ENCODE measurements around the gene FAM177B.
A peak's percentile ranks its signal among the peaks of the same experiment; 100 is the strongest.

The FAM177B gene

DNA sequence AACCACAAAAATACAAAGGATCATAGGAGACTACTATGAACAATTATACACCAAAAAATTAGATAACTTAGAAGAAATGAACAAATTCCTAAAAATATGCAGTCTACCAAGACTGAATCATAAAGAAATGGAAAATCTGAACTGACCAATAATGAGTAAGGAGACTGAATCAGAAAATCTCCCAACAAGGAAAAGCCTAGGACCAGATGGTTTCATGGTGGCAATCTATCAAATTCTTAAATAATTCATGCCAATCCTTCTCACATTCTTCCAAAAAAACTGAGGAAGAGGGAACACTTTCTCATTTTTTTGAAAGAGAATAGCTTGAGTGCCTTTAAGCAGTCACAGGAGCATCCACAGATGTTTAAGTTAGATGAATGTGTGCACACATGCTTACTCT, 46.0 kb downstream of the FAM177B start:
- intact Hi-C loops (cut with DNase I): no loop called here

DNA sequence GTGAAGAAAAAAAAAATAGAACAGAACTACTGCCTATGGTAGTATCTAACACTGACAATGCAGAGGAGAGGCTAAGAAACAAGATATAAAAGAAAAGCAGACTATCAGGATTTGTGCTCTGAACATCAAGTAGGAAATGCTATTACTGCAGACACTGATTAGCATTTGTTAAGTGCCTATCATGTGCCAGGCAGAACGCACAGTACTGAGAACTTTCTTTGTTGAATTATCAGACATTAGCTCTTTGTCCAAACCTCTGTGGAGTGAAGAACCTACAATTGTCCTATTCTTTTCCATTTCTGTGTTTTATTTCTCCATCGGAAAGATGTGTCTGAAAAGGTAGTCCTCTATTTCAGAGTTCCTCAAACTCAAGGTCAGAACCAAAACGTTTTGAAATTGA, 47.4 kb downstream of the FAM177B start:
- intact Hi-C loops (cut with DNase I): no loop called here
- no peak for DNase-seq

More for the DNA sequence above, 46.0 kb downstream of the FAM177B start:
- DNase-seq: no peak

DNA sequence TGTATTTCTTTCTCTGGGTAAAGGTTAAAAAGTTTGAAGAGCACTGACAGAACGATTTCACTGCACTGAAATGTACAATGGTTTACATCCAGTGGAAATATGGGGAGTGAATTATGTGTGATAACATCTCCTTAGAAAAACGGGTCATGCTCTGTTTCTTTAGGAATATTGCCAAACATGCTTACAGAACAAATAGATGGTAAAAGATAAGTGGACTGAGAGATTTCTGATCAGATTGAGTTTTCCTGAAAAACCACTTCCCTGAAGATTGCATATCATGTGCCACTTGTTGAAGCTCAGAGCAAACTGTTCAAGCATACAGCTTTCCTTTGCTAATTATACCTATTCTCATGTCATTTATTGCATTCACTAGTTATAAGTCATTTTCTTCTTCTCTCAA, 47.9 kb downstream of the FAM177B start:
- no peak for DNase-seq
- intact Hi-C loops (cut with DNase I): no loop called here

DNA sequence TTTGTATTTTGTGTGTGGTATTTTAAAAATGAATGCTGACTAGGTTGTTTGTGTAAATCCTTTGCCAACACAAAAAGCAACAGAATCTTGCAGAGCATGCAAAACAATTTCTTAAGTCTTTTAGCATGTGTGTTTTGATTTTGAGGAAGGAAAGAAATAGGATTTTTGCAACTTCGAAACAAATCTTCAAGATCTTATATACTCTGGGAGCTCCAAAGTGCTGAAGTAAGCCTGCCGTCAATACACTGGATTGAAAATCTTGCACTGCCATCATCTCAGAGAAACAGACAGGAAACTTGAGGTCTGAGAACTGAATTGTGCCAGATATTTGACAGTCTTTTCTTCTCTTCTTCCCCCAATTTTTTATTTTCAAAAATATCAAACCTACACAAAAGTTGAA, 48.5 kb downstream of the FAM177B start:
- intact Hi-C loops (cut with DNase I): no loop called here
- DNase-seq: no peak

DNA sequence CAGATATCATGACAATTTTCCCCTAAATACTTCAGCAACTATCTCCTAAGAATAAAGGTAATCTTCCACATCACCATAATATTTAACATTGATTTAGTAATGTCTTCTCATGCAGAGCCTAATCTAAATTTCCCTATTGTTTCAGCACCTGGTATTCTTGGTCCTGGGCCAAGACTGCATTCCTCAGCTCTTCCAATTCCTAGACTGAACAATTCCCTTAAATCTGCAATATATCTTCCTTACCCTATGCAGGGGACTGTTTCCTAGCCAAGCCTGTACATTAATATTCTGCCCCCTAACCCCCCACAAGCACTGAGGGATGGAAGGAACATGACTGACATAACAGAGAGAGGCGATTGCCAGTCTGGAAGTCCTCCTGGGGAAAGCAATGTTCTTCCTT, 49.1 kb downstream of the FAM177B start:
- intact Hi-C loops (cut with DNase I): no loop called here
- no peak for DNase-seq

DNA sequence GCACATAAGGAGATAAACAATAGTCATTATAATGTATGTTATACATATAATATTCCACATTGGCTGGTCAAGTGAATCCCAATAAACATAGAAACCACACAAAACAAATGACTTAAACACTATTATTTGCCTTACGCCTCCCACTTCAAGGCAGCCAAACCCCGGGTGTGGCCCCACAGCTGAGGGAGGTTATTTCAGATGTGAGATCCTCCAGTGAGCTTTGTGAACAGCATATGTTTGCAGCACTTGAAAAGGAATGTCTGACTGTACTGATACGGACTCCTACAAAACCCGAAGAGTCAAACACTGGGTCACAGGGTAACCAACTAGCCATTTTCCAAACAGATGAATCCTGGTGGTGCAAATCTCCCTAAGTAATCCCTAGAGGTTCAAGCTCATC, 50.7 kb downstream of the FAM177B start:
- DNase-seq: no peak
- intact Hi-C loops (cut with DNase I): no loop called here

DNA sequence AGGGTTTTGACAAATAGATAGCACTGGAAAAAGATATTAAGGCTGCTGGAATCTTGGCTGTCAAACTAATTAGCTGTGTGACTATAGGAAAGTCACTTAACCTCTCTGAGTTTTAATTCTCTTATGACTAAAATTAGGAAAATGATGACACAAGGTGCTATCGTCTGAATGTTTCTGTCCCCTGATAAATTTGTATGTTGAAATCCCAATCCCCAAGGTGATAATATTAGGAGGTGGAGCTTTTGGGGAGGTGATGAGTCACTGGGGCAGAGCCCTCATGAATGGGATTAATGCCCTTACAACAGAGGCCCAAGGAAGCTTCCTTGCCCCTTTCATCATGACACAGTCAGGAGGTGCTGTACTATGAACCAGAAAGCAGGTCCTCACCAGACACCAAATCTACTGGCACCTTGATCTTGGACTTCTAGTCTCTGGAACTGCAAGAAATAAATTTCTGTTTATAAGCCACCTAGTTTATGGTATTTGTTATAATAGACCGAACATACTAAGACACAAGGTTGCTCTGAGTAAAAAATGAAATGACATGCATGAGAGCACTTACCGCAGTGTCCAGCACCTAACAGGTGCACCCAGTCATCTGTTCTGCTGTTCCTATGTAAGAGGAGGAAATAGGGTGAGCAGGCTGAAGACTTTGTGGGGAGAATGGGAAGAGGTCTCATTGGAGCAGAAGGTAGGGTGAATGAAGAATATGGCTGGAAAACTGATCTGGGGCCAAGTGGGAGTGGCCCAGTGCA, 51.6 kb downstream of the FAM177B start:
- intact Hi-C loops (cut with DNase I): no loop called here
- no peak for DNase-seq

DNA sequence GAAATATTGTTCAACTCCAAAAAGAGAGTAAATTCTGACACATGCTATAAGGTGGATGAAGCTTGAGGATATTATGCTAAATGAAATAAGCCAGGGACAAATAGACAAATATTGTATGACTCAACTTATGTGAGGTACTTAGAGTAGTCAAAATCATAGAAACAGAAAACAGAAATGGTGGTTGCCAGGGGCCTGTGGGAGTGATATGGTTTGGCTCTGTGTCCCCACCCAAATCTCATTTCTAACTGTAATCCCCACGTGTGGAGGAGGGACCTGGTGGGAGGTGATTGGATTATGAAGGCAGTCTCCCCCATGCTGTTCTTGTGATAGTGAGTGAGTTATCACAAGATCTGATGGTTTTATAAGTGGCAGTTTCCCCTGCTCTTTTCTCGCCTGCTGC, 53.1 kb downstream of the FAM177B start:
- no peak for DNase-seq
- intact Hi-C loops (cut with DNase I): loop anchor here (2.0 to 5.0 kb wide), 4 partner anchors 21 to 892 kb away; no protein-coding TSS in a partner anchor

DNA sequence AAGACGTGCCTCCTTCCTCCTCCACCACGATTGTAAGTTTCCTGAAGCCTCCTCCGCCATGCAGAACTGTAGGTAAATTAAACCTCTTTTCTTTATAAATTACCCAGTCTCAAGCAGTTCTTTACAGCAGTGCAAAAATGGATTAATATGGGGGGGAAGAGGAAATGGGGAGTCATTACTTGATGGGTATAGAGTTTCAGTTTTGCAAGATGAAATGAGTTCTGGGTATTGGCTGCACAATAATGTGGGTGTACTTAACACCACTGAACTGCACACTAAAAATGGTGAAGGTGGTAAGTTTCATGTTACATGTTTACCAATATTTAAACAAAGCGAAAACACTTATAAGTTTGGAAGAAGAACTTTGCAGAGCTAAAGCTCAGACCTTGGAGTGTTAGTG, 53.5 kb downstream of the FAM177B start:
- intact Hi-C loops (cut with DNase I): loop anchor here (2.0 to 5.0 kb wide), 4 partner anchors 20 to 892 kb away; no protein-coding TSS in a partner anchor
- DNase-seq: no peak

DNA sequence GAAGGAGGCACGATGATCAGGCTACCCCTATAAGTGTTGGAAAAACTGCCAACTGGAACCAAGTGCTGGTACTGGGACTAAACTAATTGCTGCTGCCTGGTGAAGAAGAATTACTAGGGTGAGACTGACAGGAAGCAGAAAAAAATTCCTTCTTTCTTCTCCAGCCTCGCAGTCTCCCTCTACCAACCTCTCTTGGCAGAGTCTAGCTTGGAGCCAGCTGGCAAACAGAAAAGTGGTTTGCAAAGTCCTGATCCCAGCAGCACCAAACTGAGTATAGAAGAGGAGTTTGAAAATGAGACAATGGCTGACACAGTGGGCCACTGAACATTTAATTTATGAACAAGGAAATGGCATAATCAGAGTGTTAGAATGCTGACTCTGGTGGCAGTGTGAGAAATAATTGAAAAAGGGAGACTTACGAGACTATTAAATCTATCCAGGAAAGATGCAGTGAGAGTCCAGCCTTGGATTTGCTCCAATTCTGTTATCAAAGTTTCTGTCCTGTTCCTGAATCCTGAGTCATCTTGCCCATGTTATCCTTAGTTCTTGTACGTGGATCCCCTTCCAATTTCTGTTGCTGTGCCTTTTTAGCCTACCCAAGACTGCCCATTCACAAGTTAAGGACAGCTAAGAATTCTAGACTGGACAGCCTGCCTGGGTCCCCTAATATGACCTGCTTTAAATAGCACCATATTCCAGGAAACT, 54.2 kb downstream of the FAM177B start:
- DNase-seq: no peak
- intact Hi-C loops (cut with DNase I): loop anchor here (2.0 to 5.0 kb wide), 4 partner anchors 20 to 891 kb away; no protein-coding TSS in a partner anchor

DNA sequence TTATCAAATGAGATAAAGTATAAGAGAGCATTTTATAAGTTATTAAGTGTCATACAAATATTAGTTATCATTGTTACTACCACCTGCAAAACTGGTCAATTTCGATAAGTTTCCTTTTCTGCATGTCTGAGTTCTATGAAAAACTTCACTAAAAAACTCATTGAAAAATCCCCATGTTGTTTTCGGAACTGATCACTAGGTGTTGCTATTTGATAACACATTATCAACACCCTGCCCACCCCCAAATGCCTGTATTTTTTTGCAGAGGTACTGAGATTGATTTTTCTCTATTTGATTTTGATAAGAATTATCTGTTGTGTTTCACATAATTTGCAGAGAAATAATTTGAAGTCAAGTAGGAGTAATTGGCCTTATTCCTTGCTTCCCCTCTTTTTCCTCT, 55.7 kb downstream of the FAM177B start:
- intact Hi-C loops (cut with DNase I): loop anchor here (5.0 kb wide), 2 partner anchors 335 to 890 kb away; no protein-coding TSS in a partner anchor
- DNase-seq: no peak

DNA sequence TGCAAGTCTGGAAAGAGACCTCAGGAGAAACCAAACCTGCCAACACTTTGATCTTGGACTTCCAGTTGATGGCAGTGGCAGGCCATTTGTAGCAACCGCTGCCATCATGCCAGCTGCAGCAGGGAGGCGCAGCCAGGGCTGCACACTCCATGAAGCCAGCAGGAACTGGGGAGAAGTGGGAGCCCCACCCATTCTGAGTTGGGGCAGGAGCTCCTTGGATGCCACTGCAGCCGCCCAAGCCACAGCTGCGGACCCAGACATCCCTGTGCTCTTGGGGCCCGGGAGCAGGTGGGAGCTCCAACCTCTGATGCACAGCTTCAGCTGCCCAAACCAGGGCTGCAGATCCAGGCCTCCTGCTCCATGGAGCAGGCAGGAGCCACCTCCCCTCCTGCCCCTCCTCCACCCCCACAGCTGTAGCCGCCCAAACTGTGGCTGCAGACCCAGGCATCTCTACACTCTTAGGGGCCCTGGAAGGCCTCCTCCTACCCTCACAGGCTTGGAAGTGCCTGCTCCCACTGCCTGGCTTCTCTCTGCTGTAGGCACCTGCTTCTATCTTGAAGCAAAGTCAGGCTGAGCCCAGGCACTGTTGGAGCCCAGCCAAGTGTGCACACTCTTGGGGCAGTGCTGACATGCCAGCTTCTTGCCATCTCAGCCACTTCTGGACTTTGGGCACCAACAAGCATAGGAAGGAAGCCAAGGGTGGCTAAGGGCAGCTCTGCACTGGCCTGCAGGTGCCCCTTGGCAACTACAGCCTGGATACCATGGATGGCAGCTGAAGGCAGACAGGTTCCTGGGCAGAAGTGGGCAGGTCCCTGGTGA, 57.9 kb downstream of the FAM177B start:
- peak in 1 of 10 donors; percentile 67 for DNase-seq
- intact Hi-C loops (cut with DNase I): loop anchor here (5.0 kb wide), 2 partner anchors 332 to 887 kb away; no protein-coding TSS in a partner anchor

DNA sequence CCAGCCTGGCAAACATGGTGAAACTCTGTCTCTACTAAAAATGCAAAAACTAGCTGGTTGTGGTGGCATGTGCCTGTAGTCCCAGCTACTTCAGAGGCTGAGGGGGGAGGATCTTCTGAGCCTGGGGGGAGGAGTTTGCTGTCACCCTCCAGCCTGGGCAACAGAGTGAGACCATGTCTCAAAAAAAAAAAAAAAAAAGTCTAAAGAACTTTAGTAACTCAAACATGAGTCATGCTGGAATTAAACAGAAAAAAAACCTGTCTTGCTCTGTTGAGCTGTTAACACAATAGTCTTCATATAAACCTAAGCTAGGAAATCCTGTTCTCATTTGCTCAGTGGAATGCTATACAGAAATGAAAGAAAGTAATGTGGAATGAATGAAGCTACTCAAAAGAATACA, 61.1 kb downstream of the FAM177B start:
- DNase-seq: no peak
- intact Hi-C loops (cut with DNase I): no loop called here

DNA sequence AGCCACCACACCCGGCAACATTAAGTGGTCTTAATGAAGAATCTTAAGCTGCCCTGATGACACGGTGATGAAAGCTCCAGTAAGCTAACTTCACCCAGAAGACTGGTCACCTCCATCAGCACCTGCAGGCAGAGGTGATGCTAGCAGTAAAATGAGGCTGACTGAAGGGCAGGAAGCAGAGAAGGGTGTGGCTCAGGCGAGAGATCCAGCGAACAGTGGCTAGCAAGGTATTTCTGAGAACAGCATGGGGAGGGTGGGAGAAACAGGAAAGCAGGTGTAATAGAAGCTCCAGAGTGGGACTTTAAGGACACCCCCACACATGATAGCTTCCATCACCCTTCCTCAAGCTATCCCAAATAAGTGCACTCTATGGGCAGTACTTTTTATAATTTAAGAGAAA, 62.0 kb downstream of the FAM177B start:
- DNase-seq: no peak
- intact Hi-C loops (cut with DNase I): no loop called here
